BJ (cell line): Measurements from ENCODE around the gene PACSIN1. TPM values are rescaled to one million over a fixed set of nuclear protein-coding genes. Genes with fewer than 3 reads are reported as not detected.

ENCODE experiments used
- CTCF ChIA-PET: fragments of 350-600 bp; formaldehyde crosslinking; extraction: SDS; loops from one replicate; lab custom pipeline; 2021; ENCODE audit warnings: antibody characterized with exemption, inconsistent platforms; lab: Yijun Ruan, JAX
- POLR2A ChIA-PET: fragments of 300-600 bp; sonication (Branson Sonifier 250); formaldehyde crosslinking; extraction: SDS; loops from one replicate; lab custom pipeline; 2021; ENCODE audit warnings: antibody characterized with exemption; lab: Charles Lee
- DNase-seq: peaks from one replicate; pipeline ENCODE4 v3.0.0-alpha.2; 2011; ENCODE audit warnings: low read depth
- H3K27me3 ChIP-seq: 2 replicates; pipeline ENCODE4 v1.6.0; 2011; ENCODE audit warnings: low read length; ENCODE audit not compliant: control insufficient read depth, insufficient read depth
- H3K36me3 ChIP-seq: 2 replicates; pipeline ENCODE4 v1.5.1; 2011; ENCODE audit warnings: low read length; ENCODE audit not compliant: control insufficient read depth, insufficient read depth
- H3K4me3 ChIP-seq: 2 replicates; pipeline ENCODE4 v1.5.1; 2011; ENCODE audit warnings: low read depth, mild to moderate bottlenecking, control low read depth, low read length
- polyA plus RNA-seq: library from polyadenylated mRNA; depleted of rRNA; stranded (reverse); fragments of >200 nt; gene quantifications from 2 replicates; pipeline ENCODE4 v1.2.3, GENCODE V29; 2011
- TF ChIP-seq, protein P1 (sequence below): IDR thresholded peaks from 2 replicates; pipeline ENCODE4 v1.5.1; 2011; ENCODE audit warnings: low read depth, mild to moderate bottlenecking, control low read depth, inconsistent platforms, low read length, moderate library complexity; ENCODE audit not compliant: insufficient read depth

Gene PACSIN1
- polyA plus RNA-seq, 1 experiment = 0.04 TPM

DNA sequence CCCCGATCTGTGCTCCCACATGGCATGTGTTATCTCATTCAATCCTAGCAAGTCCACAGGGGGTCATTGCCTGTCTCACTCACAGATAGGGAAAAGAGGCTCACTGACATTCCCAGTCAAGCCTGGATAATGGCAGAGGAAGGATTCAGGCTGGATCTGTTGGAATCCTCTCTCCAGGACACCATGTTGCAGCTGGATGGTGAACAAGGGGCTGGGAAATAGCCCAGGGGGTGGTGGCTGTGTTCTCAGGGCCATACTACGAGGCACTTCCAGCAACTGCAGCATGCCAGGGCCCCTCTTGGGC lies 95.3 kb downstream of the PACSIN1 start:
- Histone ChIP-seq H3K36me3 (no peaks in the 10 kb centered on the region), H3K4me3 (no peak overlapping the region), H3K27me3 (peaks cover 1% of the 10 kb centered on the region; the same call in 1 of the 2 replicates)
- ChIA-PET POLR2A (no interaction called here), CTCF (no interaction called here)
- no peak for DNase-seq
- TF ChIP-seq, protein P1, sequence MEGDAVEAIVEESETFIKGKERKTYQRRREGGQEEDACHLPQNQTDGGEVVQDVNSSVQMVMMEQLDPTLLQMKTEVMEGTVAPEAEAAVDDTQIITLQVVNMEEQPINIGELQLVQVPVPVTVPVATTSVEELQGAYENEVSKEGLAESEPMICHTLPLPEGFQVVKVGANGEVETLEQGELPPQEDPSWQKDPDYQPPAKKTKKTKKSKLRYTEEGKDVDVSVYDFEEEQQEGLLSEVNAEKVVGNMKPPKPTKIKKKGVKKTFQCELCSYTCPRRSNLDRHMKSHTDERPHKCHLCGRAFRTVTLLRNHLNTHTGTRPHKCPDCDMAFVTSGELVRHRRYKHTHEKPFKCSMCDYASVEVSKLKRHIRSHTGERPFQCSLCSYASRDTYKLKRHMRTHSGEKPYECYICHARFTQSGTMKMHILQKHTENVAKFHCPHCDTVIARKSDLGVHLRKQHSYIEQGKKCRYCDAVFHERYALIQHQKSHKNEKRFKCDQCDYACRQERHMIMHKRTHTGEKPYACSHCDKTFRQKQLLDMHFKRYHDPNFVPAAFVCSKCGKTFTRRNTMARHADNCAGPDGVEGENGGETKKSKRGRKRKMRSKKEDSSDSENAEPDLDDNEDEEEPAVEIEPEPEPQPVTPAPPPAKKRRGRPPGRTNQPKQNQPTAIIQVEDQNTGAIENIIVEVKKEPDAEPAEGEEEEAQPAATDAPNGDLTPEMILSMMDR = no peak

DNA sequence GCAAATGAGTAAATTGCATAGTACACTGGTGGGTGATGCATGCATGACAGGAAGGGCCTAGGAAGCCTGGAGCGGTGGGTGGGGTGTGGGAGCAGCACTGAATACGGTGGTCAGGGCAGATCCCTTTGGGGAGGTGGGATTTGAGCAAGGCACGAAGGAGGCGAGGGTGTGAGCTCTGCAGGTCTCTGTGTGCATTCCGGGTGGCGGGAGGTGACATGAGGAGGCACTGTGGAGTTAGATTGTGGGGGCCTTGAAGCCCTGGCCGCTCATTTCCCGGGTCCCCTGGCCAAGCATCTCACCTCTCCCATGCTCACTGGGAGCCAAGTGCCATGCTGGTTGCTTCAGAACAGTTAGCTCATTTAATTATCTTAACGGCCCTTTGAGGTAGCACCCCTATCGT lies 96.5 kb downstream of the PACSIN1 start:
- Histone ChIP-seq H3K27me3 (peaks cover 4% of the 10 kb centered on the region), H3K36me3 (no peaks in the 10 kb centered on the region), H3K4me3 (no peak overlapping the region)
- TF ChIP-seq, protein P1 = no peak
- CTCF ChIA-PET = interaction anchor here (1.4 kb wide), 1 partner anchor 70 kb away, joined by 3 read pairs; no protein-coding TSS in a partner anchor
- POLR2A ChIA-PET = no interaction called here
- no peak for DNase-seq

DNA sequence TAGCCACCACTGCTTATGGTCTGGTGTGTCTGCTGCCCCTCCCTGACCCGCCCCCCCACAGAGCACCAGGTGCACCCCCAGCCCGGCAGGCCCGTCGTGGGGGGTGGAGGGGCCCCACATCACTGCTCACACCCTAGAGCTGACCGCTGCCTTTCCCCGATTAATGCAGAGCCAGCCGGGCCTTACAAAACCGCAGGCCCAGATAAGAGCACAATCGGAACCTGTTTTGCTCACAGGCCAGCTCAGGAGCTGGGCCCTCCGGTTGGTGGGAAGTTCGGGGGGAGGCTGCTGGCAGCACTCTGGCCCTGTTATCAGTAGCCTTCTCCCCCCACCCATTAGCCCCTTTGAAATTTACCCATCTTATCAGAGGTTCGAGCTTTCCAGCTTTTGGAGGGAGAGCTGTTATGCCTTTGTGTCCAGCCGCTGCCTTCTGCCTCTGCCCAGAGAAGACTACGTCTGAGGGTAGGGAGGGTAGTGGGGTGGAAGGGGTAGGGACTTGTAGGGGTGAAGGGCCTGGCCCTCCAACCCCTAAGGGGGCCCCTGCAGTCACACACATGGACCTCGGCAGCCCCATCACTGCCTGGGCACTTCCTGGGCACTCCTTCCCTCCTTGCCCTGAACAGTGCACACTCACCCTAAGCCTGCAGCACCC lies 97.1 kb downstream of the PACSIN1 start:
- Histone ChIP-seq H3K4me3 (no peak overlapping the region), H3K36me3 (no peaks in the 10 kb centered on the region), H3K27me3 (peaks cover 4% of the 10 kb centered on the region)
- POLR2A ChIA-PET = no interaction called here
- TF ChIP-seq, protein P1 = no peak
- no peak for DNase-seq
- CTCF ChIA-PET = interaction anchor here (1.3 to 1.4 kb wide), 2 partner anchors 14 to 70 kb away, joined by 3 to 5 read pairs; no protein-coding TSS in a partner anchor

DNA sequence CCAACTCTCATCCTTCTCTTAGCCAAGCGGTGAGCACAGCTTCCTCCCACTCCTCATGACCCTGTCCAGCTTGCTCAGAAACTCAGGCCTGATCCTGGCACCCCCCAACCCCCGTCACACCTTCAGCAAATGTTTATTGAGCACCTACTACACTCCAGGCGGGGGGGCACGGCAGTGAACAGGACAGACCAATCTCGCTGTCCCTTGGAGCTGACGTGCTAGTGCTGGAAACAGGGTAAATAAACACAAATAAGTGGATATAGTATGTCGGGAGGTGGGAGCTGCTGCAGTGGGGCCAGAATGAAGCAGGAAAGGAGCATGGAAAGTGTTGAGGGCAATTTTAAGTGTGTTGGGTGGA lies 97.6 kb downstream of the PACSIN1 start:
- TF ChIP-seq, protein P1 = no peak
- POLR2A ChIA-PET = no interaction called here
- DNase-seq = no peak

DNA sequence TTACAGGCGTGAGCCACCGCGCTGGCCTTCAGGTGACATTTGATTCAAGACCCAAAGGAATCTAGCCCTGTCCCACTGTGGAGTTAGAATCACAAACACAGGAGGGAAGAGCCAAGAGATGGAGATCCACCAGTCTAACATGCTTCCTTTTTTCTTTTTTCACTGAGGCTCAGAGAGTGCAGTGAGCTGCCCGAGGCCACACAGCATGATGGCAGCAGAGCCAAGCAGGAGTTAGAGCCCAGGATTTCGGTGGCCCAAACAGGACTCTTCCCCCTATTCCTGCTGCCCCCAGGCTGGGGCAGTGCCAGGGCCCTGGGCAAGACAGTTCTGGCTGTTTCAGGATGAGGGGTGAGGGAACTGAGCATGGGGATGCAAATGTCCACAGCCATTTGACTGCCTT lies 98.3 kb downstream of the PACSIN1 start:
- TF ChIP-seq, protein P1 = no peak
- H3K27me3 ChIP-seq = peaks cover 4% of the 10 kb centered on the region
- no peaks in the 10 kb centered on the region for H3K36me3 ChIP-seq
- POLR2A ChIA-PET = no interaction called here
- no peak overlapping the region for H3K4me3 ChIP-seq
- DNase-seq = no peak
- CTCF ChIA-PET = interaction anchor here (1.2 kb wide), 1 partner anchor 16 kb away, joined by 4 read pairs; no protein-coding TSS in a partner anchor

More for the DNA sequence above, 97.6 kb downstream of the PACSIN1 start:
- Histone ChIP-seq H3K4me3 (no peak overlapping the region), H3K36me3 (no peaks in the 10 kb centered on the region), H3K27me3 (peaks cover 4% of the 10 kb centered on the region)
- CTCF ChIA-PET = interaction anchor here (1.3 kb wide), 1 partner anchor 15 kb away, joined by 5 read pairs; no protein-coding TSS in a partner anchor
